H1 (cell line): ENCODE measurements around the gene ASGR1. TPM values are rescaled to one million over a fixed set of nuclear protein-coding genes. Genes with fewer than 3 reads are reported as not detected.

Experiments
- CTCF ChIA-PET: fragments of 300-600 bp; sonication (Branson Sonifier 250); formaldehyde crosslinking; loops from one replicate; lab custom pipeline; 2021; ENCODE audit not compliant: partially characterized antibody; lab: Charles Lee
- POLR2A ChIA-PET: fragments of 300-600 bp; sonication (Branson Sonifier 250); formaldehyde crosslinking; loops from one replicate; lab custom pipeline; 2021; ENCODE audit warnings: inconsistent platforms; ENCODE audit not compliant: partially characterized antibody; lab: Charles Lee
- DNase-seq, 2 experiments: peaks; one replicate each; pipeline versions ENCODE4 v3.0.0 to v3.0.0-alpha.2; 2010 to 2022; ENCODE audit warnings: low spot score in 2 of 2, low read depth in 1 of 2, mixed read lengths in 1 of 2
- FAIRE-seq: peaks from 2 replicates; lab custom pipeline; 2011; peaks lifted over from hg19 to GRCh38; lab: Jason Lieb, UNC
- H2AFZ ChIP-seq: 2 replicates; pipeline ENCODE4 v1.8.1; 2012; ENCODE audit warnings: low read length, inconsistent platforms
- H2AK5ac ChIP-seq: 2 replicates; pipeline ENCODE4 v1.6.1; 2013; ENCODE audit warnings: low read depth, low read length
- H2BK120ac ChIP-seq: replicated peaks from 2 replicates; pipeline ENCODE3; 2013; ENCODE audit warnings: low read depth, low read length, inconsistent platforms
- H2BK12ac ChIP-seq: 2 replicates; pipeline ENCODE4 v1.6.1; 2013; ENCODE audit warnings: low read depth, low read length
- H2BK15ac ChIP-seq: 2 replicates; pipeline ENCODE4 v1.6.1; 2013; ENCODE audit warnings: low read length
- H2BK20ac ChIP-seq: 2 replicates; pipeline ENCODE4 v1.6.1; 2013; ENCODE audit warnings: low read length
- H2BK5ac ChIP-seq: 2 replicates; pipeline ENCODE4 v1.6.1; 2013; ENCODE audit warnings: low read depth, low read length
- H3K14ac ChIP-seq: 2 replicates; pipeline ENCODE4 v1.6.1; 2013; ENCODE audit warnings: inconsistent platforms; ENCODE audit not compliant: insufficient read length
- H3K18ac ChIP-seq: 2 replicates; pipeline ENCODE4 v1.6.1; 2013; ENCODE audit warnings: low read length; ENCODE audit errors: extremely low read depth
- H3K23ac ChIP-seq: 2 replicates; pipeline ENCODE4 v1.6.1; 2013; ENCODE audit warnings: inconsistent platforms; ENCODE audit not compliant: insufficient read length
- H3K23me2 ChIP-seq: 2 replicates; pipeline ENCODE4 v1.6.1; 2013; ENCODE audit warnings: low read depth, low read length
- H3K27ac ChIP-seq: 2 replicates; pipeline ENCODE4 v1.6.1; 2011; ENCODE audit warnings: low read depth, low read length, inconsistent platforms
- H3K27me3 ChIP-seq, 4 experiments: replicated peaks in 1 of 4; 1 replicate in 1 of 4; 2 replicates in 3 of 4; pipeline versions ENCODE4 v1.6.1 to v1.8.1; 2011 to 2013; ENCODE audit warnings: low read length in 3 of 4, mild to moderate bottlenecking in 3 of 4, inconsistent platforms in 2 of 4, mixed read lengths in 2 of 4, moderate library complexity in 1 of 4; ENCODE audit not compliant: control insufficient read depth in 3 of 4, insufficient read depth in 3 of 4; ENCODE audit errors: extremely low read depth in 1 of 4
- H3K36me3 ChIP-seq, 4 experiments: 2 replicates each; pipeline versions ENCODE4 v1.6.1 to v1.8.1; 2011 to 2013; ENCODE audit warnings: mild to moderate bottlenecking in 4 of 4, low read length in 3 of 4, moderate library complexity in 2 of 4, control low read depth in 1 of 4, inconsistent platforms in 1 of 4; ENCODE audit not compliant: insufficient read depth in 4 of 4, control insufficient read depth in 2 of 4
- H3K4ac ChIP-seq: replicated peaks from 2 replicates; pipeline ENCODE3; 2013; ENCODE audit warnings: low read length, low read depth, mixed read lengths, inconsistent platforms; ENCODE audit not compliant: insufficient read length
- H3K4me1 ChIP-seq, 4 experiments: replicated peaks in 1 of 4; 1 replicate in 1 of 4; 2 replicates in 3 of 4; pipeline versions ENCODE4 v1.6.1 to v1.8.1; 2011 to 2013; ENCODE audit warnings: low read length in 3 of 4, inconsistent platforms in 2 of 4, mixed read lengths in 1 of 4; ENCODE audit not compliant: insufficient read depth in 4 of 4, control insufficient read depth in 3 of 4
- H3K4me2 ChIP-seq, 2 experiments: 2 replicates each; pipeline versions ENCODE4 v1.6.1 to v1.8.1; 2011 to 2013; ENCODE audit warnings: low read depth in 2 of 2, low read length in 2 of 2, control low read depth in 1 of 2, inconsistent platforms in 1 of 2, mild to moderate bottlenecking in 1 of 2; ENCODE audit not compliant: insufficient read depth in 1 of 2
- H3K4me3 ChIP-seq, 4 experiments: fragments of 200-600, 300-600 bp in 1 of 4; sonication (generic), shearing (Covaris generic), sonication (Bioruptor Twin) in 1 of 4; 2 replicates each; pipeline versions ENCODE4 v1.5.1 to v1.8.1; 2011 to 2016; ENCODE audit warnings: low read length in 4 of 4, low read depth in 3 of 4, control low read depth in 2 of 4, inconsistent platforms in 2 of 4, mild to moderate bottlenecking in 2 of 4, mixed read lengths in 1 of 4, moderate library complexity in 1 of 4; ENCODE audit not compliant: insufficient read depth in 2 of 4; ENCODE audit errors: extremely low read depth in 1 of 4
- H3K56ac ChIP-seq: replicated peaks from 2 replicates; pipeline ENCODE3; 2013; ENCODE audit warnings: low read depth, mild to moderate bottlenecking, mixed read lengths, low read length, inconsistent platforms; ENCODE audit not compliant: insufficient read length
- H3K79me1 ChIP-seq: 2 replicates; pipeline ENCODE4 v1.6.1; 2013; ENCODE audit warnings: low read depth, low read length, control low read depth
- H3K79me2 ChIP-seq, 2 experiments: 2 replicates each; pipeline versions ENCODE4 v1.6.1 to v1.8.1; 2012 to 2013; ENCODE audit warnings: low read length in 2 of 2, mild to moderate bottlenecking in 2 of 2, inconsistent platforms in 1 of 2; ENCODE audit not compliant: insufficient read depth in 2 of 2, control insufficient read depth in 1 of 2
- H3K9ac ChIP-seq, 4 experiments: replicated peaks in 1 of 4; 1 replicate in 1 of 4; 2 replicates in 3 of 4; pipeline versions ENCODE4 v1.6.1 to v1.8.1; 2011 to 2013; ENCODE audit warnings: low read depth in 3 of 4, low read length in 3 of 4, control low read depth in 2 of 4, mild to moderate bottlenecking in 2 of 4, moderate library complexity in 2 of 4, inconsistent platforms in 1 of 4; ENCODE audit errors: extremely low read depth in 1 of 4
- H3K9me3 ChIP-seq, 2 experiments: 2 replicates each; pipeline versions ENCODE4 v1.6.1 to v1.8.1; 2012 to 2013; ENCODE audit warnings: mild to moderate bottlenecking in 2 of 2, moderate library complexity in 2 of 2, control low read depth in 1 of 2, inconsistent platforms in 1 of 2, low read depth in 1 of 2, low read length in 1 of 2, mixed read lengths in 1 of 2; ENCODE audit not compliant: insufficient read depth in 2 of 2
- H4K20me1 ChIP-seq, 2 experiments: replicated peaks in 1 of 2; 2 replicates each; pipeline versions ENCODE3 to v1.8.1; 2011 to 2013; ENCODE audit warnings: inconsistent platforms in 2 of 2, low read length in 2 of 2, mild to moderate bottlenecking in 1 of 2; ENCODE audit not compliant: insufficient read depth in 2 of 2, control insufficient read depth in 1 of 2
- H4K5ac ChIP-seq: 2 replicates; pipeline ENCODE4 v1.6.1; 2013; ENCODE audit warnings: low read length, low read depth, mixed read lengths, inconsistent platforms; ENCODE audit not compliant: insufficient read length
- H4K8ac ChIP-seq: 2 replicates; pipeline ENCODE4 v1.8.0; 2013; ENCODE audit warnings: mild to moderate bottlenecking, moderate library complexity, low read length, inconsistent platforms; ENCODE audit not compliant: insufficient read depth; ENCODE audit errors: extremely low read depth
- H4K91ac ChIP-seq: replicated peaks from 2 replicates; pipeline ENCODE3; 2013; ENCODE audit warnings: low read length, mixed read lengths, inconsistent platforms; ENCODE audit not compliant: insufficient read length
- ASH2L ChIP-seq: fragments of 200-600, 300-600 bp; sonication (generic); IDR thresholded peaks from one replicate; pipeline ENCODE4 v1.7.1; 2017; ENCODE audit warnings: low read length
- EP300 ChIP-seq, 2 experiments: IDR thresholded peaks; 1 replicate in 1 of 2; 2 replicates in 1 of 2; pipeline ENCODE4 v1.6.1; 2011 to 2012; ENCODE audit warnings: low read depth in 2 of 2, low read length in 2 of 2, mild to moderate bottlenecking in 2 of 2, borderline replicate concordance in 1 of 2, inconsistent platforms in 1 of 2, moderate library complexity in 1 of 2
- JUND ChIP-seq: IDR thresholded peaks from 2 replicates; pipeline ENCODE4 v1.6.1; 2011; ENCODE audit warnings: mild to moderate bottlenecking, improper control_type of control experiment, low read length
- NRF1 ChIP-seq: IDR thresholded peaks from 2 replicates; pipeline ENCODE4 v1.6.1; 2011; ENCODE audit warnings: mild to moderate bottlenecking, low read depth, low read length, improper control_type of control experiment
- POU5F1 ChIP-seq: IDR thresholded peaks from 2 replicates; pipeline ENCODE4 v1.6.1; 2011; ENCODE audit warnings: low read depth, mild to moderate bottlenecking, low read length, moderate library complexity
- RXRA ChIP-seq: IDR thresholded peaks from 2 replicates; pipeline ENCODE4 v1.6.1; 2011; ENCODE audit warnings: low read depth, mild to moderate bottlenecking, low read length, moderate library complexity; ENCODE audit not compliant: insufficient read depth
- SIN3A ChIP-seq, 2 experiments: IDR thresholded peaks in 1 of 2; conservative IDR thresholded peaks in 1 of 2; 2 replicates each; pipeline ENCODE4 v1.6.1; 2011 to 2012; ENCODE audit warnings: low read length in 2 of 2, improper control_type of control experiment in 1 of 2, low read depth in 1 of 2, mild to moderate bottlenecking in 1 of 2
- TAF1 ChIP-seq: IDR thresholded peaks from 2 replicates; pipeline ENCODE4 v1.6.1; 2011; ENCODE audit warnings: mild to moderate bottlenecking, low read depth, low read length
- TAF7 ChIP-seq: optimal IDR thresholded peaks from 2 replicates; pipeline ENCODE3; 2011; ENCODE audit warnings: low read depth, mild to moderate bottlenecking, inconsistent platforms, low read length, moderate library complexity, borderline replicate concordance
- WGBS, 2 experiments: shearing (Covaris generic) in 1 of 2; methylation state at CpG; one replicate each; pipeline versions ENCODE4 v1.1.6 to v1.1.7; 2013 to 2015; ENCODE audit warnings: low lambda C conversion rate in 2 of 2, mixed read lengths in 2 of 2, inconsistent platforms in 1 of 2, low coverage in 1 of 2, missing lambda C conversion rate in 1 of 2; ENCODE audit not compliant: insufficient replicate concordance in 2 of 2, insufficient coverage in 1 of 2, insufficient read length in 1 of 2; ENCODE audit errors: extremely low coverage in 1 of 2, missing lambda C conversion rate in 1 of 2; 5-methylcytosine and 5-hydroxymethylcytosine counted together
- polyA plus RNA-seq, 7 experiments: library from polyadenylated mRNA; depleted of rRNA in 3 of 7; stranded (reverse) in 5 of 7; unstranded in 2 of 7; fragments of >200 nt in 5 of 7; fragments of 200-250 nt in 2 of 7; gene quantifications; 1 replicate in 5 of 7; 2 replicates in 1 of 7; 4 replicates in 1 of 7; pipeline versions ENCODE4 v1.2.1 to v1.2.3, GENCODE V29; 2011 to 2013; ENCODE audit warnings: missing spikeins in 2 of 7, mixed read lengths in 2 of 7
- total RNA-seq: library from RNA; stranded (reverse); fragmentation: NEBNext Ultra II Directional; extraction: Animal tissue kit (Norgen Biotek cat#: 25700); gene quantifications from 2 replicates; pipeline ENCODE4 v1.2.1, GENCODE V29; 2021

The ASGR1 gene
- total and polyA plus RNA-seq, 2 of the 8 experiments (the other 6 are each of a cell fraction or from before 2014, with no cell fraction given) = 10.8 to 14.5 TPM

DNA sequence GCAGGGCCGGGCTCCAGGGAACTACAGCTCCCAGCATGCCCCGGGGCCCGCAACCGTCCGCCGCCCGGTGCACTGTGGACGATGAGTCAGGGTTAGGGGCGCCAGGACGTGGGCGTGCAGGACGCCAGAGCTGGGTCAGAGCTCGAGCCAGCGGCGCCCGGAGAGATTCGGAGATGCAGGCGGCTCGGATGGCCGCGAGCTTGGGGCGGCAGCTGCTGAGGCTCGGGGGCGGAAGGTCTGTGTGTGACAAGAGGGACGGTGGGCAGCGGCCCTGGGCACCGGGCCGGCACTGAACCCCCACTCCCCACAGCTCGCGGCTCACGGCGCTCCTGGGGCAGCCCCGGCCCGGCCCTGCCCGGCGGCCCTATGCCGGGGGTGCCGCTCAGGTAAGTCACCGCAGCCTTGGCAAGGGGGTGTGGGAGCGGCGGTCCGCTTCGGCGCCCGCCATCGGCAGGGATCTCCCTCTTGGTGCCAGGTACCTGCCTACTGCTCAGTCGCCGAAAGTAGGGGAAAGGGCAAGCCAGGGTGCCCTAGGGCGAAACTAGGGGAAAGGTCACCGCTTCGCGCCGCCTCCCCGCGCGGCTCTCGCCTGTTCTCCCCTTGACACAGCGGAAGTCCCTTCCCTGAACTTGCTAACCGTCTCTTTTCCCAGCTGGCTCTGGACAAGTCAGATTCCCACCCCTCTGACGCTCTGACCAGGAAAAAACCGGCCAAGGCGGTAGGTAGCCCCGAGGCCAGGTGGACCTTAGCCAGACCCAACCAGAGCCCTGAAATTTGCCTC lies 40.8 kb upstream of the ASGR1 start, which contains the start of the genes ACADVL and DLG4:
Gene ACADVL, plus strand, starts transcription at position 127 of the 781 bp plus-strand sequence. Its CDS starts 47 bp downstream, at position 174.
Gene DLG4, minus strand, starts transcription at position 25 of the 781 bp plus-strand sequence.
- H3K9ac ChIP-seq = peak within 1 kb of the TSS; percentile 26 to 81 (median 70)
- H2AK5ac ChIP-seq = 0 out of 2 replicates have a peak within 1 kb of the TSS, but pooled peaks have one; percentile 2
- H4K91ac ChIP-seq = peak within 1 kb of the TSS; percentile 51
- peak within 1 kb of the TSS; percentile 1 for H3K56ac ChIP-seq
- no peak within 1 kb of the TSS; the same call in 1 of the 2 replicates for H4K8ac ChIP-seq
- peaks cover 0 to 10% of the 10 kb centered on the region in 2 experiments; a peak in 1 of 4 replicates for H3K79me2 ChIP-seq
- H3K4me2 ChIP-seq = peak within 1 kb of the TSS; percentile 73 to 80
- H2BK12ac ChIP-seq = peak within 1 kb of the TSS; percentile 71; the same call in 1 of the 2 replicates
- H3K23me2 ChIP-seq = peaks cover 20% of the 10 kb centered on the region; the same call in 1 of the 2 replicates
- peaks cover 6 to 36% (median 20%) of the 10 kb centered on the region in 4 experiments for H3K4me1 ChIP-seq
- 1% methylated on average over 46 of the region's 63 CpGs; no CpG with 5 or more reads in 1 of the 2 experiments for WGBS, 2 experiments
- peak within 1 kb of the TSS; percentile 80 for H3K18ac ChIP-seq
- H4K20me1 ChIP-seq = peaks cover 10 to 25% of the 10 kb centered on the region in 2 experiments
- CTCF ChIA-PET = interaction anchor here (0.9 to 4.3 kb wide), 12 partner anchors 11 to 377 kb away, joined by 3 to 46 read pairs (median 4); partner anchors contain the start of genes DVL2, GABARAP and PHF23
- H2BK120ac ChIP-seq = no peak within 1 kb of the TSS
- peak within 1 kb of the TSS; percentile 49 for H3K27ac ChIP-seq
- H3K79me1 ChIP-seq = no peaks in the 10 kb centered on the region; the same call in 1 of the 2 replicates
- no peaks in the 10 kb centered on the region for H3K9me3 ChIP-seq
- H3K36me3 ChIP-seq = peaks cover 15 to 33% (median 25%) of the 10 kb centered on the region in 4 experiments; a peak in 7 of 8 replicates
- 0 out of 2 replicates have a peak within 1 kb of the TSS, but pooled peaks have one; percentile 27 for H2BK20ac ChIP-seq
- DNase-seq = peak in 1 of 2 experiments; percentile 90
- no peak for FAIRE-seq
- H3K4me3 ChIP-seq = peak within 1 kb of the TSS; percentile 76 to 93 (median 86)
- POLR2A ChIA-PET = interaction anchor here (0.7 to 10.7 kb wide), 24 partner anchors 12 to 192 kb away, joined by 3 to 386 read pairs (median 4); partner anchors contain the start of genes CLDN7, CTDNEP1, DVL2 and ELP5
- peak within 1 kb of the TSS; percentile 50 for H4K5ac ChIP-seq
- no peak within 1 kb of the TSS for H3K14ac ChIP-seq
- H3K27me3 ChIP-seq = no peaks in the 10 kb centered on the region
- H2AFZ ChIP-seq = no peak within 1 kb of the TSS
- no peak within 1 kb of the TSS for H3K23ac ChIP-seq
- peak within 1 kb of the TSS; percentile 80 for H2BK5ac ChIP-seq
- H2BK15ac ChIP-seq = 0 out of 2 replicates have a peak within 1 kb of the TSS, but pooled peaks have one; percentile 61
- H3K4ac ChIP-seq = peak within 1 kb of the TSS; percentile 39
- TF ChIP-seq TAF1 = peak; percentile 89
- TF ChIP-seq POU5F1 = no peak
- peak; percentile 22 for TF ChIP-seq TAF7
- peak; percentile 80 for TF ChIP-seq JUND
- peak; percentile 71; the same call in 1 of the 2 replicates for TF ChIP-seq RXRA
- TF ChIP-seq EP300 (IDR thresholded peaks at IDR 0.05; ENCODE audit: borderline replicate concordance in 1 of 2, low read depth in 2 of 2, low read length in 2 of 2) = no peak
- TF ChIP-seq SIN3A (conservative IDR thresholded peaks at IDR 0.05 in 1 of 2, IDR thresholded peaks at IDR 0.05 in 1 of 2; ENCODE audit: low read depth in 1 of 2, low read length in 2 of 2) = peak in 1 of 2 experiments; percentile 74; a peak in 2 of 4 replicates
- peak; percentile 44 for TF ChIP-seq ASH2L
- no peak for TF ChIP-seq NRF1
